Body of pancreas (tissue), 4 donors: Measurements from ENCODE around the gene TNNT2.

ENCODE experiments used
- CTCF ChIP-seq, 7 experiments: fragments of 450-650 bp in 4 of 7; fragments of 200-600 bp in 3 of 7; sonication (generic) in 3 of 7; IDR thresholded peaks; one replicate each; pipeline ENCODE4 v1.5.1; 2016 to 2019; ENCODE audit warnings: antibody characterized with exemption in 7 of 7
- POLR2A ChIP-seq, 3 donors: fragments of 450-650 bp; IDR thresholded peaks; one replicate each; pipeline ENCODE4 v1.6.1; 2016; ENCODE audit warnings: antibody characterized with exemption in 3 of 3, mild to moderate bottlenecking in 2 of 3

- TF ChIP-seq CTCF (IDR thresholded peaks at IDR 0.05) (no peak), POLR2A (IDR thresholded peaks at IDR 0.05) (no peak)
These were observed 36.7 kb upstream of the TNNT2 start for GRCh38 chr1:201414051-201414738.
